T-helper 17 cell (primary cell): ENCODE results near the gene B4GALT3. TPM values are rescaled to one million over a fixed set of nuclear protein-coding genes. Genes with fewer than 3 reads are reported as not detected.
"Not testable (repeated sequence)": the region's sequence is repeated elsewhere in the genome, so short reads cannot be mapped to it uniquely, and the experiment has no call there.

Experiments used
- ATAC-seq: fragments of 150-1000 bp; cut with Tn5 transposase; 2 replicates; pipeline ENCODE4 v1.10.0; 2021; ENCODE audit warnings: mild to moderate bottlenecking, moderate library complexity
- DNase-seq, 3 donors: peaks; one replicate each; pipeline versions ENCODE4 v3.0.0 to v3.0.0-alpha.2; 2020 to 2021
- H3K9me3 ChIP-seq: one replicate; pipeline ENCODE4 v1.7.0; 2013; ENCODE audit warnings: low read length, mild to moderate bottlenecking; ENCODE audit not compliant: control insufficient read depth, poor library complexity, severe bottlenecking
- H3K27ac Mint-ChIP-seq: one replicate; pipeline ENCODE4 v1.8.0; 2022; ENCODE audit warnings: mild to moderate bottlenecking, moderate library complexity, mixed read lengths
- H3K27me3 Mint-ChIP-seq: one replicate; pipeline ENCODE4 v1.8.0; 2022; ENCODE audit warnings: mixed read lengths
- H3K36me3 Mint-ChIP-seq: one replicate; pipeline ENCODE4 v1.8.0; 2022; ENCODE audit warnings: low read depth, mixed read lengths
- H3K4me1 Mint-ChIP-seq: one replicate; pipeline ENCODE4 v1.8.0; 2022; ENCODE audit warnings: mild to moderate bottlenecking, mixed read lengths
- H3K4me3 Mint-ChIP-seq: one replicate; pipeline ENCODE4 v1.8.0; 2022; ENCODE audit warnings: mild to moderate bottlenecking, moderate library complexity, mixed read lengths
- total RNA-seq, 4 donors: library from RNA in 2 of 4; stranded (reverse) in 2 of 4; gene quantifications; one replicate each; pipeline ENCODE4 v1.2.3 and lab custom pipeline; 2022 to 2026

B4GALT3 gene
- total RNA-seq (10 to 100 TPM; 43.7 to 49.2 TPM), total RNA-seq (lab: John Stamatoyannopoulos, UW) (54.9 to 84.1 reads per million in 2 donors)

DNA sequence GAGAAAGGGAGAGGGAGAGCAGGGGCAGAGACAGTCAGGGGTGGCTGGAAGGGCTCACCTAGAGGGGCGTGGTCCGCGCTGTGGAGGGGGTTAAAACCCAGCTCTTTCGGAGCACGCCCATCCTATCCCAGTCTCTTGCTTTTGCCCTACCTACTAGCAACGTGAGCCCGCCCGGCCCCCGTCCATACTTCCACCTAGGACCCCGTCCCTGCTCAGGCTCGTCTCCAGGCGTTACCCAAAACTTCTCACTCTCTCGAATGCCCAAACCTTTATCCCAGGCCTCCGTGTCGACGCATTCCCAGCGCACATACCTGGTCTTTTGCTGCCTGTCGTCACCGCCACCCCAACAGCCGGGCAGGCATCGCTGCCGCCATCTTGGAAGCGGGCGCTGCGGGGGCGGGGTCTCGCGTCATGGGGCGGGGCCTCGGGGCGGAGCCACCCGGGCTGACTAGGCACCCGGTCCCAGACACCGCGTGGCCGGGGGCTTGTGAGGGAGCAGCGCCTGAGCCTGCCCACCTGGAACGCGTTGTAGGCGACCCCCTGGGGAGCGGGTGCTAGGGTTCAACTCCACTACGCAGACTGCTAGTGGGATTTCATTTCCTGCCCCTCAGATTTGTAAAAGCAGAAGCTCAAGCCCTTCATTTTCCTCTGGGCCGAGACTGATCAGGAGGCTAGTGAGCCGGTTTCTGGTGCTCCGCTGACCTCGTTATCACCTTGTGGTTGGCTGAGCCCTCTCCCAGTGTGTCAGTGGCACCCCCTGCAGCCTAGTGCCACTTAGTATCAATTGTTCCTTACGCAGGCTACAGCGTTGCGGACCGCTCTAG lies at the start of gene B4GALT3:
Gene B4GALT3, minus strand, starts transcription at position 396 of the 824 bp plus-strand sequence. CDS start 1,447 bp downstream, outside the sequence.
- ATAC-seq (peak; percentile 93), DNase-seq (peak; percentile 91 to 95 (median 93))
- peaks cover 10% of the 10 kb centered on the region for H3K36me3 Mint-ChIP-seq
- no peaks in the 10 kb centered on the region for H3K9me3 ChIP-seq
- peaks cover 59% of the 10 kb centered on the region for H3K4me1 Mint-ChIP-seq
- H3K27me3 Mint-ChIP-seq = no peaks in the 10 kb centered on the region
- H3K4me3 Mint-ChIP-seq = peak within 1 kb of the TSS; percentile 100
- peak within 1 kb of the TSS; percentile 93 for H3K27ac Mint-ChIP-seq

- DNase-seq (no peak), ATAC-seq (no peak)
- peaks cover 2% of the 10 kb centered on the region for H3K36me3 Mint-ChIP-seq
- peak overlapping the region; percentile 100 for H3K4me3 Mint-ChIP-seq
- H3K9me3 ChIP-seq = no peaks in the 10 kb centered on the region
- peaks cover 24% of the 10 kb centered on the region for H3K4me1 Mint-ChIP-seq
- peak overlapping the region; percentile 86 for H3K27ac Mint-ChIP-seq
- H3K27me3 Mint-ChIP-seq = no peaks in the 10 kb centered on the region
These were observed 49.5 kb upstream of the B4GALT3 start for GRCh38 chr1:161226759-161227158.

- no peaks in the 10 kb centered on the region for H3K9me3 ChIP-seq
- DNase-seq = no peak
- no peaks in the 10 kb centered on the region for H3K27me3 Mint-ChIP-seq
- peaks cover 24% of the 10 kb centered on the region for H3K4me1 Mint-ChIP-seq
- peak overlapping the region; percentile 100 for H3K4me3 Mint-ChIP-seq
- H3K27ac Mint-ChIP-seq = peak overlapping the region; percentile 96
- peaks cover 2% of the 10 kb centered on the region for H3K36me3 Mint-ChIP-seq
- no peak for ATAC-seq
These were observed 49.0 kb upstream of the B4GALT3 start for GRCh38 chr1:161226320-161226711.

DNA sequence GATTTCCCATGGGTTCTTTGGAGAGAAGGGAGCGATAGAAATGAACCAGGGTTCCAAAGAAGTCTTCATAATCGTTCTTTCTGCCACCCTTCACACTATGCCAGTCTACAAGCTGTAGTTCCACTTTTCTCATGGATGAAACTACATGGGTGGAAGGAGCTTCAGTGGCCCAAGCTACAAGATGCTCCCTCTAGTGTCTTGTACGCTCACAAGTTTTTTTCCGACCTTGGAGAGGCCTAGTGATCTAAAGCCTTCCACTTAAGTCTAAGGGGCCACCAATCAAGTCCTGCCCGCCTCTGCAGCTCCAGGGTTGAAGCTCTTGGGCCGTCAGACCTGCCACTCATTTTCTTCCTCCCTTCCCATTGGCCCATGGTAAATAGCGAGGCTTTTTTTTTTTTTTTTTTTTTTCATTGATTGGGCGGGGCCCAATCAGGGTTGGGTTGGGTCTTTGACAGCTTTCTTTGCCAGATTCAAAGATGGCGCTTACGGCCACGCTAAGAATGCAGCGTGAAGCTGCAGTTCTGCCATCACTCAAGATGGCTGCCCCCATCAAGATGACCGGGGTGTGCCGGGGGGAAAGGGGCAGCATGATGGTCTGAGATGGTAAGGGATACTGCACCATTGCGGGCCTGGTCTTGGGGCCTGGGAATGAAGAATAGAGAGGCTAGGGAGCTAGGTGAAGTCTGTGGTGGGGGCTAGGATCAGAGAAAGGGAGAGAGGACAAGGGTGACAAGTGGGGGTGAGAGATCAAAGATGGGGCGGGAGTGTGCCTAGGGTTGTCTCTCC lies 48.4 kb upstream of the B4GALT3 start, which contains the start of gene TOMM40L:
Gene TOMM40L, plus strand, starts transcription at position 527 of the 786 bp plus-strand sequence. CDS start 430 bp downstream, outside the sequence.
- Mint-ChIP-seq H3K27ac (peak within 1 kb of the TSS; percentile 96), H3K36me3 (peaks cover 2% of the 10 kb centered on the region), H3K4me3 (peak within 1 kb of the TSS; percentile 100), H3K4me1 (peaks cover 24% of the 10 kb centered on the region), H3K27me3 (no peaks in the 10 kb centered on the region)
- DNase-seq (peak; percentile 69 to 81 (median 76)), ATAC-seq (peak; percentile 97)
- no peaks in the 10 kb centered on the region for H3K9me3 ChIP-seq

GRCh38 chr1:161225178-161225533 lies 47.8 kb upstream of the B4GALT3 start:
- H3K27ac Mint-ChIP-seq = peak overlapping the region; percentile 96
- H3K36me3 Mint-ChIP-seq = peaks cover 2% of the 10 kb centered on the region
- ATAC-seq = peak; percentile 0
- H3K9me3 ChIP-seq = no peaks in the 10 kb centered on the region
- H3K4me1 Mint-ChIP-seq = peaks cover 24% of the 10 kb centered on the region
- H3K27me3 Mint-ChIP-seq = no peaks in the 10 kb centered on the region
- no peak for DNase-seq
- no peak overlapping the region for H3K4me3 Mint-ChIP-seq

- not testable (repeated sequence) for H3K9me3 ChIP-seq, H3K27me3 Mint-ChIP-seq, H3K36me3 Mint-ChIP-seq, DNase-seq, ATAC-seq, H3K4me3 Mint-ChIP-seq
- Mint-ChIP-seq H3K27ac (peak overlapping the region; percentile 96), H3K4me1 (peaks cover 24% of the 10 kb centered on the region)
These were observed 47.4 kb upstream of the B4GALT3 start for GRCh38 chr1:161224695-161225087.

GRCh38 chr1:161223805-161224694 lies 46.7 kb upstream of the B4GALT3 start:
- H3K9me3 ChIP-seq = no peaks in the 10 kb centered on the region
- Mint-ChIP-seq H3K27ac (no peak overlapping the region), H3K4me3 (no peak overlapping the region), H3K27me3 (no peaks in the 10 kb centered on the region), H3K4me1 (peaks cover 25% of the 10 kb centered on the region), H3K36me3 (peaks cover 2% of the 10 kb centered on the region)
- ATAC-seq = no peak
- DNase-seq = no peak

DNA sequence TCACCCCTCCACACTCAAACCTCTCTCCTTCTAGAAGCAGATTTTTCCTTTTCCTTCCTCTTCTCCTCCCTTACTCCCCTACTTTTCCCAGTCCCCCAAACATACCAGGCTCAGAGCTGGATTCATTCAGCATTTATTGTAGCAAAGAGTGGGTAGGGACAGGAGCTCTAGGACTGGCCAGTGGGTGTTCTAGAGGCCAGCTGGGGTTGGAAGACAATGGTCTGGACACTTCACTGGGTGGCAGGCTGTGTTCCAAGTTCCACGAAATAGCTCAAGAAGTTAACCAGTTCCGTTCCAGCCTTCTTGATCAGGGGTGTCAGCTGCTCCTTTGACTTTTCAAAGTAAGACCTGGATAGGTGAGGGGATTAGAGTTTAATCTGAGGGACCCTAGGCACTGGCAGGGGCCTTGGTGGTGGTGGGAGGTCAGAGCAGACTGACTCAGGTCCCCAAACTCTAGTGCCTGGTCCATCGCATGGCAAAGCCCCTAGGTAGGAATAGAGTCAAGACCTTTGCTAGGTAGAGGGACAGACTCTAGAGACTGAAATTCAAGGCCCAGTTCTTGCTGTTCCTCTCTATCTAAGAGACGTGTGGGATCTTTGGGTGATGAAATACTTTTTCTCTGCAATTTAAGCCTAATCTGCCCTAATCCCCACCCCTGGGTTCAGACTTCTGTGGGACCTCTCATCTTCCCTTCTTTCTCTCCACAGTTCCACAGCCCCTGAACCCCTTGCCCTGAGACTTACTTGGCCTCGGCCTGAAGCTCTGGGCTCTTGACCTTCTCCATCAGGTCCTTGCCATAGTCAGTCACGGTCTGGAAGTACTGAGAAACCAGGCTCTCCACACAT lies 45.1 kb upstream of the B4GALT3 start:
- H3K4me3 Mint-ChIP-seq = no peak overlapping the region
- no peak for ATAC-seq
- H3K36me3 Mint-ChIP-seq = peaks cover 2% of the 10 kb centered on the region
- H3K4me1 Mint-ChIP-seq = peaks cover 28% of the 10 kb centered on the region
- no peak for DNase-seq
- no peaks in the 10 kb centered on the region for H3K27me3 Mint-ChIP-seq
- H3K27ac Mint-ChIP-seq = no peak overlapping the region
- no peaks in the 10 kb centered on the region for H3K9me3 ChIP-seq

- H3K27me3 Mint-ChIP-seq = no peaks in the 10 kb centered on the region
- H3K4me3 Mint-ChIP-seq = no peak overlapping the region
- ATAC-seq (no peak), DNase-seq (no peak)
- H3K36me3 Mint-ChIP-seq = no peaks in the 10 kb centered on the region
- no peaks in the 10 kb centered on the region for H3K9me3 ChIP-seq
- peaks cover 16% of the 10 kb centered on the region for H3K4me1 Mint-ChIP-seq
- H3K27ac Mint-ChIP-seq = no peak overlapping the region
These were observed 42.7 kb upstream of the B4GALT3 start for GRCh38 chr1:161220002-161220401.

DNA sequence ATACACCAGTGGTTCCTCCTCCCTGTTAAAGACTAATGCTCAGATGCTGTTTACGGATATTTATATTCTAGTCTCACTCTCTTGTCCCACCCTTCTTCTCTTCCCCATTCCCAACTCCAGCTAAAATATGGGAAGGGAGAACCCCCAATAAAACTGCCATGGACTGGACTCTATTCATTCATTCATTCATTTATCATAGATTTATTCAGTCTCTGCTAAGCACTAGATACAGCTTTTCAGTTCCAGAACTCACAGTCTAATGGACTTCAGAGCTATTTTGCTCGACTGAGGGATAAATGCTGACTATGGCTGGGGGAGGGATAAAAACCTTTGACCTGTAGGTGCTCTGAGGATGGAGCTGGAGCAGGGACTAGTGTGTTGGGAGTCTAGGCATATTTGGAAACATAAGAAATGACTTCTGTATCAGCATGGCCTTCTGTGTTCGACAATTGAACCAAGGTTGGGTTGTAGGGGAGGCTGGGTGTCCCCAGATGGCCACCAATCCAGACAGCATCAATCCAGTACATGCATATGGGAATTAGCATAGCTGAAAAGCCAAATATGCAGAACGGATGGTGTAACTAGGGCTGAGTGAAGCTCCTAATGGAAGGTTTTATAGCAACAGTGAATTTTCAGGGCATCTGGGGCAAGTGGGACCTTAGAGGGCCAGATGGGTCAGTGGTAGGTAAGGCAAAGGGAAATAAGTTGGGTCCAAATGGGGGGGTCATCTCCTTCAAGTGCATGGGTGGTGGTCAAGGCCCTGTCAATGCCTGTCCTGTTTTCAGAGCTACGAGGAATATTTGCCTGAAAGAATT lies 42.0 kb upstream of the B4GALT3 start:
- H3K27me3 Mint-ChIP-seq = no peaks in the 10 kb centered on the region
- peaks cover 2% of the 10 kb centered on the region for H3K36me3 Mint-ChIP-seq
- peaks cover 19% of the 10 kb centered on the region for H3K4me1 Mint-ChIP-seq
- H3K9me3 ChIP-seq = no peaks in the 10 kb centered on the region
- ATAC-seq (no peak), DNase-seq (no peak)
- no peak overlapping the region for H3K27ac Mint-ChIP-seq
- no peak overlapping the region for H3K4me3 Mint-ChIP-seq

- Mint-ChIP-seq H3K27me3 (no peaks in the 10 kb centered on the region), H3K4me3 (no peak overlapping the region), H3K4me1 (peaks cover 19% of the 10 kb centered on the region), H3K36me3 (peaks cover 3% of the 10 kb centered on the region), H3K27ac (peak overlapping the region; percentile 37)
- ATAC-seq (no peak), DNase-seq (no peak)
- no peaks in the 10 kb centered on the region for H3K9me3 ChIP-seq
These were observed 41.2 kb upstream of the B4GALT3 start for GRCh38 chr1:161218301-161219077.
